ENCODE results near the gene NDUFS7.

DNA sequence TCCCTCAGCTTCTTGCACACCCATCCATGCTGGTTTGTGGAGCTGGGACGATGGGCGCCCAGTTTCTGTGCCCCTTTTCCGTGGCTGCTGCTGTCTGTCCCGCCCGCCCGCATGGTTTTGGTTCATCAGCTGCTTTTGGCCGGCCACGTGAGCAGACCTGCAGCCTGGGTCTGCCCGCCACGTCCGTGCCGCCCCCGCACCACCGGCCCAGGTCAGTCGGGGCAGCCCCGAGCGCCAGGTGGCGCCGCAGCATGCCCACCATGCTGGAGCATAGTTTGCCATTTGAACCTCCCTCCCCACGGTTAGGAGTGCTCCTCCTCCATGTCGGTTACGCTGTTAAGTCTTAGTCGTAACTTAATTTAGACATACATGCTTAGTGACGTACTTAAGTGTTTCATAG is 39.2 kb downstream of the NDUFS7 start:
- TF ChIP-seq, protein P1, sequence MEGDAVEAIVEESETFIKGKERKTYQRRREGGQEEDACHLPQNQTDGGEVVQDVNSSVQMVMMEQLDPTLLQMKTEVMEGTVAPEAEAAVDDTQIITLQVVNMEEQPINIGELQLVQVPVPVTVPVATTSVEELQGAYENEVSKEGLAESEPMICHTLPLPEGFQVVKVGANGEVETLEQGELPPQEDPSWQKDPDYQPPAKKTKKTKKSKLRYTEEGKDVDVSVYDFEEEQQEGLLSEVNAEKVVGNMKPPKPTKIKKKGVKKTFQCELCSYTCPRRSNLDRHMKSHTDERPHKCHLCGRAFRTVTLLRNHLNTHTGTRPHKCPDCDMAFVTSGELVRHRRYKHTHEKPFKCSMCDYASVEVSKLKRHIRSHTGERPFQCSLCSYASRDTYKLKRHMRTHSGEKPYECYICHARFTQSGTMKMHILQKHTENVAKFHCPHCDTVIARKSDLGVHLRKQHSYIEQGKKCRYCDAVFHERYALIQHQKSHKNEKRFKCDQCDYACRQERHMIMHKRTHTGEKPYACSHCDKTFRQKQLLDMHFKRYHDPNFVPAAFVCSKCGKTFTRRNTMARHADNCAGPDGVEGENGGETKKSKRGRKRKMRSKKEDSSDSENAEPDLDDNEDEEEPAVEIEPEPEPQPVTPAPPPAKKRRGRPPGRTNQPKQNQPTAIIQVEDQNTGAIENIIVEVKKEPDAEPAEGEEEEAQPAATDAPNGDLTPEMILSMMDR (IDR thresholded peaks at IDR 0.05; ENCODE audit: low read depth, low read length) = no peak
- no peak for TF ChIP-seq POLR2A (IDR thresholded peaks at IDR 0.05; ENCODE audit: extremely low read depth, insufficient read length)

Data from NB4 (cell line).